HEK293 (cell line): ENCODE results near the gene HJURP.

ENCODE experiments used
- KLF7 ChIP-seq: fragments of 450-650 bp; formaldehyde crosslinking; IDR thresholded peaks from 2 replicates; pipeline ENCODE4 v1.5.1; 2016; ENCODE audit warnings: missing biosample characterization, missing genetic modification characterization, borderline replicate concordance
- SETDB1 ChIP-seq: IDR thresholded peaks from one replicate; pipeline ENCODE4 v1.6.1; 2017; ENCODE audit warnings: mild to moderate bottlenecking, low read length, moderate library complexity, mixed read lengths; ENCODE audit not compliant: insufficient read length
- ZBTB17 ChIP-seq: fragments of 450-650 bp; formaldehyde crosslinking; IDR thresholded peaks from 2 replicates; pipeline ENCODE4 v1.5.1; 2016; ENCODE audit warnings: missing biosample characterization, missing genetic modification characterization
- ZBTB8A ChIP-seq: fragments of 450-650 bp; formaldehyde crosslinking; IDR thresholded peaks from 2 replicates; pipeline ENCODE4 v1.5.1; 2016; ENCODE audit warnings: missing biosample characterization, missing genetic modification characterization
- ZNF48 ChIP-seq: fragments of 450-650 bp; formaldehyde crosslinking; IDR thresholded peaks from 2 replicates; pipeline ENCODE4 v1.5.1; 2016; ENCODE audit warnings: missing biosample characterization, missing genetic modification characterization
- ZNF660 ChIP-seq: fragments of 450-650 bp; IDR thresholded peaks from 2 replicates; pipeline ENCODE4 v1.5.1; 2018; ENCODE audit warnings: missing biosample characterization, mild to moderate bottlenecking, missing genetic modification characterization
- ZNF76 ChIP-seq: fragments of 450-650 bp; formaldehyde crosslinking; IDR thresholded peaks from 2 replicates; pipeline ENCODE4; 2016; ENCODE audit warnings: low read depth, missing biosample characterization, missing genetic modification characterization, borderline replicate concordance
- ZNF791 ChIP-seq: fragments of 450-650 bp; formaldehyde crosslinking; IDR thresholded peaks from 2 replicates; pipeline ENCODE4 v1.5.1; 2016; ENCODE audit warnings: missing biosample characterization, missing genetic modification characterization
- ZXDB ChIP-seq: fragments of 450-650 bp; formaldehyde crosslinking; IDR thresholded peaks from 2 replicates; pipeline ENCODE4 v1.5.1; 2016; ENCODE audit warnings: missing biosample characterization, missing genetic modification characterization
- TF ChIP-seq, protein P1 (sequence below): fragments of 450-650 bp; formaldehyde crosslinking; IDR thresholded peaks from 2 replicates; pipeline ENCODE4 v1.5.1; 2016; ENCODE audit warnings: missing biosample characterization, missing genetic modification characterization
- TF ChIP-seq, protein P2 (sequence below): fragments of 450-650 bp; formaldehyde crosslinking; optimal IDR thresholded peaks from 2 replicates; pipeline ENCODE3; 2016; ENCODE audit warnings: missing biosample characterization, mild to moderate bottlenecking, missing genetic modification characterization
- TF ChIP-seq, protein P3 (sequence below): fragments of 450-650 bp; formaldehyde crosslinking; IDR thresholded peaks from 2 replicates; pipeline ENCODE4 v1.5.1; 2016; ENCODE audit warnings: missing biosample characterization, missing genetic modification characterization, borderline replicate concordance
- TF ChIP-seq, protein P4 (sequence below): fragments of 450-650 bp; formaldehyde crosslinking; conservative IDR thresholded peaks from 2 replicates; pipeline ENCODE4 v1.5.1; 2016; ENCODE audit warnings: low read depth, missing biosample characterization, missing genetic modification characterization
- TF ChIP-seq, protein P5 (sequence below): fragments of 450-650 bp; formaldehyde crosslinking; IDR thresholded peaks from 2 replicates; pipeline ENCODE4 v1.5.1; 2016; ENCODE audit warnings: missing biosample characterization, missing genetic modification characterization
- TF ChIP-seq, protein P6 (sequence below): fragments of 450-650 bp; formaldehyde crosslinking; IDR thresholded peaks from 2 replicates; pipeline ENCODE4 v1.5.1; 2016; ENCODE audit warnings: missing biosample characterization, missing genetic modification characterization
- TF ChIP-seq, protein P7 (sequence below): fragments of 450-650 bp; formaldehyde crosslinking; IDR thresholded peaks from 2 replicates; pipeline ENCODE4 v1.5.1; 2016; ENCODE audit warnings: missing biosample characterization, missing genetic modification characterization
- TF ChIP-seq, protein P8 (sequence below): fragments of 450-650 bp; IDR thresholded peaks from 2 replicates; pipeline ENCODE4 v1.5.1; 2018; ENCODE audit warnings: missing biosample characterization, mild to moderate bottlenecking, missing genetic modification characterization

HJURP gene

DNA sequence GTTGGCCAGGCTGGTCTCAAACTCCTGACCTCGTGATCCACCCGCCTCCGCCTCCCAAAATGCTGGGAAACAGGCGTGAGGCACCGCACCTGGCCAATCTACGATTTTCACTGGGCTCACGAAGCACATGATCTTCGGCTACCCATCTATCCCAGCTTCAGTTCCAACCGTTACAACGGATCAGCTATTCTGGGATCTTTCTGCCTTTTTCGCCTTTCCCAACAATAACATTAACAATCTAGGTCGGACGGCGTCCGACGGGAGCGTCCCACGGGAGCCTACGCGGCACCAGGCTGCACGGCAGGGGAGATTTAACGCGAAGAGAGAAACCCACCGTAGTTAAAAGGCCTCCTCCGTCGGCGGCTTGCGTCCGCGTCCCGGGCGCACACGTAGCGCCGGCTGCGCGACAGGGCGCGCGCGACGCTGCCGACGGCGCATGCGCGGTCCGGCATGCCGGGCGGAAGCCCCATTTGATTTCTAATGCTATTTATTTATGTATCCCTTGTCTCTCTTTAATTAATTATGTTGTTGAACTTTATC is 13.7 kb upstream of the HJURP start, which contains the start of gene MSL3B (continued):
- TF ChIP-seq ZNF660 (tag by site-specific recombination), result 0 out of 2 replicates have a peak, but pooled peaks have one; percentile 27
- TF ChIP-seq SETDB1, result peak; percentile 93
- no peak for TF ChIP-seq ZNF48
- TF ChIP-seq, protein P1, sequence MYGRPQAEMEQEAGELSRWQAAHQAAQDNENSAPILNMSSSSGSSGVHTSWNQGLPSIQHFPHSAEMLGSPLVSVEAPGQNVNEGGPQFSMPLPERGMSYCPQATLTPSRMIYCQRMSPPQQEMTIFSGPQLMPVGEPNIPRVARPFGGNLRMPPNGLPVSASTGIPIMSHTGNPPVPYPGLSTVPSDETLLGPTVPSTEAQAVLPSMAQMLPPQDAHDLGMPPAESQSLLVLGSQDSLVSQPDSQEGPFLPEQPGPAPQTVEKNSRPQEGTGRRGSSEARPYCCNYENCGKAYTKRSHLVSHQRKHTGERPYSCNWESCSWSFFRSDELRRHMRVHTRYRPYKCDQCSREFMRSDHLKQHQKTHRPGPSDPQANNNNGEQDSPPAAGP (tag by site-specific recombination), result no peak
- TF ChIP-seq, protein P2, sequence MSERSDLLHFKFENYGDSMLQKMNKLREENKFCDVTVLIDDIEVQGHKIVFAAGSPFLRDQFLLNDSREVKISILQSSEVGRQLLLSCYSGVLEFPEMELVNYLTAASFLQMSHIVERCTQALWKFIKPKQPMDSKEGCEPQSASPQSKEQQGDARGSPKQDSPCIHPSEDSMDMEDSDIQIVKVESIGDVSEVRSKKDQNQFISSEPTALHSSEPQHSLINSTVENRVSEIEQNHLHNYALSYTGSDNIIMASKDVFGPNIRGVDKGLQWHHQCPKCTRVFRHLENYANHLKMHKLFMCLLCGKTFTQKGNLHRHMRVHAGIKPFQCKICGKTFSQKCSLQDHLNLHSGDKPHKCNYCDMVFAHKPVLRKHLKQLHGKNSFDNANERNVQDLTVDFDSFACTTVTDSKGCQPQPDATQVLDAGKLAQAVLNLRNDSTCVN (tag by site-specific recombination), result peak; percentile 64
- peak; percentile 81 for TF ChIP-seq ZBTB17 (tag by site-specific recombination)
- TF ChIP-seq, protein P3, sequence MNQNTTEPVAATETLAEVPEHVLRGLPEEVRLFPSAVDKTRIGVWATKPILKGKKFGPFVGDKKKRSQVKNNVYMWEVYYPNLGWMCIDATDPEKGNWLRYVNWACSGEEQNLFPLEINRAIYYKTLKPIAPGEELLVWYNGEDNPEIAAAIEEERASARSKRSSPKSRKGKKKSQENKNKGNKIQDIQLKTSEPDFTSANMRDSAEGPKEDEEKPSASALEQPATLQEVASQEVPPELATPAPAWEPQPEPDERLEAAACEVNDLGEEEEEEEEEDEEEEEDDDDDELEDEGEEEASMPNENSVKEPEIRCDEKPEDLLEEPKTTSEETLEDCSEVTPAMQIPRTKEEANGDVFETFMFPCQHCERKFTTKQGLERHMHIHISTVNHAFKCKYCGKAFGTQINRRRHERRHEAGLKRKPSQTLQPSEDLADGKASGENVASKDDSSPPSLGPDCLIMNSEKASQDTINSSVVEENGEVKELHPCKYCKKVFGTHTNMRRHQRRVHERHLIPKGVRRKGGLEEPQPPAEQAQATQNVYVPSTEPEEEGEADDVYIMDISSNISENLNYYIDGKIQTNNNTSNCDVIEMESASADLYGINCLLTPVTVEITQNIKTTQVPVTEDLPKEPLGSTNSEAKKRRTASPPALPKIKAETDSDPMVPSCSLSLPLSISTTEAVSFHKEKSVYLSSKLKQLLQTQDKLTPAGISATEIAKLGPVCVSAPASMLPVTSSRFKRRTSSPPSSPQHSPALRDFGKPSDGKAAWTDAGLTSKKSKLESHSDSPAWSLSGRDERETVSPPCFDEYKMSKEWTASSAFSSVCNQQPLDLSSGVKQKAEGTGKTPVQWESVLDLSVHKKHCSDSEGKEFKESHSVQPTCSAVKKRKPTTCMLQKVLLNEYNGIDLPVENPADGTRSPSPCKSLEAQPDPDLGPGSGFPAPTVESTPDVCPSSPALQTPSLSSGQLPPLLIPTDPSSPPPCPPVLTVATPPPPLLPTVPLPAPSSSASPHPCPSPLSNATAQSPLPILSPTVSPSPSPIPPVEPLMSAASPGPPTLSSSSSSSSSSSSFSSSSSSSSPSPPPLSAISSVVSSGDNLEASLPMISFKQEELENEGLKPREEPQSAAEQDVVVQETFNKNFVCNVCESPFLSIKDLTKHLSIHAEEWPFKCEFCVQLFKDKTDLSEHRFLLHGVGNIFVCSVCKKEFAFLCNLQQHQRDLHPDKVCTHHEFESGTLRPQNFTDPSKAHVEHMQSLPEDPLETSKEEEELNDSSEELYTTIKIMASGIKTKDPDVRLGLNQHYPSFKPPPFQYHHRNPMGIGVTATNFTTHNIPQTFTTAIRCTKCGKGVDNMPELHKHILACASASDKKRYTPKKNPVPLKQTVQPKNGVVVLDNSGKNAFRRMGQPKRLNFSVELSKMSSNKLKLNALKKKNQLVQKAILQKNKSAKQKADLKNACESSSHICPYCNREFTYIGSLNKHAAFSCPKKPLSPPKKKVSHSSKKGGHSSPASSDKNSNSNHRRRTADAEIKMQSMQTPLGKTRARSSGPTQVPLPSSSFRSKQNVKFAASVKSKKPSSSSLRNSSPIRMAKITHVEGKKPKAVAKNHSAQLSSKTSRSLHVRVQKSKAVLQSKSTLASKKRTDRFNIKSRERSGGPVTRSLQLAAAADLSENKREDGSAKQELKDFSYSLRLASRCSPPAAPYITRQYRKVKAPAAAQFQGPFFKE (tag by site-specific recombination), result no peak
- peak; percentile 51; the same call in 1 of the 2 replicates for TF ChIP-seq ZNF76
- TF ChIP-seq, protein P4, sequence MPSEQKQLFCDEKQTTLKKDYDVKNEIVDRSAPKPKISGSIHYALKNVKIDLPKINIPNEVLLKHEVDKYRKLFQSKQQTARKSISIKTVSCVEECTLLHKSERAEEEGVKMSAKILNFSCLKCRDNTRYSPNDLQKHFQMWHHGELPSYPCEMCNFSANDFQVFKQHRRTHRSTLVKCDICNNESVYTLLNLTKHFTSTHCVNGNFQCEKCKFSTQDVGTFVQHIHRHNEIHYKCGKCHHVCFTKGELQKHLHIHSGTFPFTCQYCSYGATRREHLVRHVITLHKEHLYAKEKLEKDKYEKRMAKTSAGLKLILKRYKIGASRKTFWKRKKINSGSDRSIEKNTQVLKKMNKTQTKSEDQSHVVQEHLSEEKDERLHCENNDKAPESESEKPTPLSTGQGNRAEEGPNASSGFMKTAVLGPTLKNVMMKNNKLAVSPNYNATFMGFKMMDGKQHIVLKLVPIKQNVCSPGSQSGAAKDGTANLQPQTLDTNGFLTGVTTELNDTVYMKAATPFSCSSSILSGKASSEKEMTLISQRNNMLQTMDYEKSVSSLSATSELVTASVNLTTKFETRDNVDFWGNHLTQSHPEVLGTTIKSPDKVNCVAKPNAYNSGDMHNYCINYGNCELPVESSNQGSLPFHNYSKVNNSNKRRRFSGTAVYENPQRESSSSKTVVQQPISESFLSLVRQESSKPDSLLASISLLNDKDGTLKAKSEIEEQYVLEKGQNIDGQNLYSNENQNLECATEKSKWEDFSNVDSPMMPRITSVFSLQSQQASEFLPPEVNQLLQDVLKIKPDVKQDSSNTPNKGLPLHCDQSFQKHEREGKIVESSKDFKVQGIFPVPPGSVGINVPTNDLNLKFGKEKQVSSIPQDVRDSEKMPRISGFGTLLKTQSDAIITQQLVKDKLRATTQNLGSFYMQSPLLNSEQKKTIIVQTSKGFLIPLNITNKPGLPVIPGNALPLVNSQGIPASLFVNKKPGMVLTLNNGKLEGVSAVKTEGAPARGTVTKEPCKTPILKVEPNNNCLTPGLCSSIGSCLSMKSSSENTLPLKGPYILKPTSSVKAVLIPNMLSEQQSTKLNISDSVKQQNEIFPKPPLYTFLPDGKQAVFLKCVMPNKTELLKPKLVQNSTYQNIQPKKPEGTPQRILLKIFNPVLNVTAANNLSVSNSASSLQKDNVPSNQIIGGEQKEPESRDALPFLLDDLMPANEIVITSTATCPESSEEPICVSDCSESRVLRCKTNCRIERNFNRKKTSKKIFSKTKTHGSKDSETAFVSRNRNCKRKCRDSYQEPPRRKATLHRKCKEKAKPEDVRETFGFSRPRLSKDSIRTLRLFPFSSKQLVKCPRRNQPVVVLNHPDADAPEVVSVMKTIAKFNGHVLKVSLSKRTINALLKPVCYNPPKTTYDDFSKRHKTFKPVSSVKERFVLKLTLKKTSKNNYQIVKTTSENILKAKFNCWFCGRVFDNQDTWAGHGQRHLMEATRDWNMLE, result peak; percentile 60
- TF ChIP-seq, protein P5, sequence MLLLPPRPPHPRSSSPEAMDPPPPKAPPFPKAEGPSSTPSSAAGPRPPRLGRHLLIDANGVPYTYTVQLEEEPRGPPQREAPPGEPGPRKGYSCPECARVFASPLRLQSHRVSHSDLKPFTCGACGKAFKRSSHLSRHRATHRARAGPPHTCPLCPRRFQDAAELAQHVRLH (tag by site-specific recombination), result no peak
- no peak for TF ChIP-seq KLF7 (tag by site-specific recombination)
- TF ChIP-seq, protein P6, sequence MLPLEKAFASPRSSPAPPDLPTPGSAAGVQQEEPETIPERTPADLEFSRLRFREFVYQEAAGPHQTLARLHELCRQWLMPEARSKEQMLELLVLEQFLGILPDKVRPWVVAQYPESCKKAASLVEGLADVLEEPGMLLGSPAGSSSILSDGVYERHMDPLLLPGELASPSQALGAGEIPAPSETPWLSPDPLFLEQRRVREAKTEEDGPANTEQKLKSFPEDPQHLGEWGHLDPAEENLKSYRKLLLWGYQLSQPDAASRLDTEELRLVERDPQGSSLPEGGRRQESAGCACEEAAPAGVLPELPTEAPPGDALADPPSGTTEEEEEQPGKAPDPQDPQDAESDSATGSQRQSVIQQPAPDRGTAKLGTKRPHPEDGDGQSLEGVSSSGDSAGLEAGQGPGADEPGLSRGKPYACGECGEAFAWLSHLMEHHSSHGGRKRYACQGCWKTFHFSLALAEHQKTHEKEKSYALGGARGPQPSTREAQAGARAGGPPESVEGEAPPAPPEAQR, result no peak
- TF ChIP-seq ZNF791 (tag by site-specific recombination), result no peak
- TF ChIP-seq, protein P7, sequence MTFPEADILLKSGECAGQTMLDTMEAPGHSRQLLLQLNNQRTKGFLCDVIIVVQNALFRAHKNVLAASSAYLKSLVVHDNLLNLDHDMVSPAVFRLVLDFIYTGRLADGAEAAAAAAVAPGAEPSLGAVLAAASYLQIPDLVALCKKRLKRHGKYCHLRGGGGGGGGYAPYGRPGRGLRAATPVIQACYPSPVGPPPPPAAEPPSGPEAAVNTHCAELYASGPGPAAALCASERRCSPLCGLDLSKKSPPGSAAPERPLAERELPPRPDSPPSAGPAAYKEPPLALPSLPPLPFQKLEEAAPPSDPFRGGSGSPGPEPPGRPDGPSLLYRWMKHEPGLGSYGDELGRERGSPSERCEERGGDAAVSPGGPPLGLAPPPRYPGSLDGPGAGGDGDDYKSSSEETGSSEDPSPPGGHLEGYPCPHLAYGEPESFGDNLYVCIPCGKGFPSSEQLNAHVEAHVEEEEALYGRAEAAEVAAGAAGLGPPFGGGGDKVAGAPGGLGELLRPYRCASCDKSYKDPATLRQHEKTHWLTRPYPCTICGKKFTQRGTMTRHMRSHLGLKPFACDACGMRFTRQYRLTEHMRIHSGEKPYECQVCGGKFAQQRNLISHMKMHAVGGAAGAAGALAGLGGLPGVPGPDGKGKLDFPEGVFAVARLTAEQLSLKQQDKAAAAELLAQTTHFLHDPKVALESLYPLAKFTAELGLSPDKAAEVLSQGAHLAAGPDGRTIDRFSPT (tag by site-specific recombination), result no peak
- peak; percentile 58 for TF ChIP-seq ZBTB8A
- no peak for TF ChIP-seq ZXDB
- TF ChIP-seq, protein P8, sequence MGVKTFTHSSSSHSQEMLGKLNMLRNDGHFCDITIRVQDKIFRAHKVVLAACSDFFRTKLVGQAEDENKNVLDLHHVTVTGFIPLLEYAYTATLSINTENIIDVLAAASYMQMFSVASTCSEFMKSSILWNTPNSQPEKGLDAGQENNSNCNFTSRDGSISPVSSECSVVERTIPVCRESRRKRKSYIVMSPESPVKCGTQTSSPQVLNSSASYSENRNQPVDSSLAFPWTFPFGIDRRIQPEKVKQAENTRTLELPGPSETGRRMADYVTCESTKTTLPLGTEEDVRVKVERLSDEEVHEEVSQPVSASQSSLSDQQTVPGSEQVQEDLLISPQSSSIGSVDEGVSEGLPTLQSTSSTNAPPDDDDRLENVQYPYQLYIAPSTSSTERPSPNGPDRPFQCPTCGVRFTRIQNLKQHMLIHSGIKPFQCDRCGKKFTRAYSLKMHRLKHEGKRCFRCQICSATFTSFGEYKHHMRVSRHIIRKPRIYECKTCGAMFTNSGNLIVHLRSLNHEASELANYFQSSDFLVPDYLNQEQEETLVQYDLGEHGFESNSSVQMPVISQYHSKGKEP (tag by site-specific recombination), result no peak
